B cell (primary cell): Measurements from ENCODE around the gene AKR1B15.

Experiments
- EZH2 ChIP-seq: IDR thresholded peaks from 2 replicates; pipeline ENCODE4 v1.6.1; 2012; ENCODE audit warnings: borderline replicate concordance, low read depth, mild to moderate bottlenecking, moderate library complexity, low read length; ENCODE audit not compliant: insufficient read depth, poor library complexity, severe bottlenecking
- TF ChIP-seq, protein P1 (sequence below): fragments of 200-600 bp; IDR thresholded peaks from one replicate; pipeline ENCODE4 v1.8.0; 2022; ENCODE audit warnings: antibody characterized with exemption, mild to moderate bottlenecking

DNA sequence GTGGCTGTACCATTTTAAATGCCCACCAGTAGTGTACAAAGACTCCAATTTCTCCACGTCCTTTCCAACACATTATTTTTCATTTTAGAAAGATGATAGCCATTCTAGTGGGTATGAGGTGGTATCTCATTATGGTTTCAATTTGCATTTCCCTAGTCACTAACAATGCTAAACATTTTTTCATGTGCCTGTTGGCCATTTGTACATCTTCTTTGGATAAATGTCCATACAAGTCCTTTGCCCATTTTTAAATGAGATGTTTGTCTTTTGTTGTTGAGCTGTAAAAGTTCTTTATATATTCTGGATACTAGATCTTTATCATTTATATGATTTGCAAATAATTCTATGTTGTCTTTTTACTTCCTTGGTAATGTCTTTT, 78.9 kb downstream of the AKR1B15 start:
- TF ChIP-seq, protein P1, sequence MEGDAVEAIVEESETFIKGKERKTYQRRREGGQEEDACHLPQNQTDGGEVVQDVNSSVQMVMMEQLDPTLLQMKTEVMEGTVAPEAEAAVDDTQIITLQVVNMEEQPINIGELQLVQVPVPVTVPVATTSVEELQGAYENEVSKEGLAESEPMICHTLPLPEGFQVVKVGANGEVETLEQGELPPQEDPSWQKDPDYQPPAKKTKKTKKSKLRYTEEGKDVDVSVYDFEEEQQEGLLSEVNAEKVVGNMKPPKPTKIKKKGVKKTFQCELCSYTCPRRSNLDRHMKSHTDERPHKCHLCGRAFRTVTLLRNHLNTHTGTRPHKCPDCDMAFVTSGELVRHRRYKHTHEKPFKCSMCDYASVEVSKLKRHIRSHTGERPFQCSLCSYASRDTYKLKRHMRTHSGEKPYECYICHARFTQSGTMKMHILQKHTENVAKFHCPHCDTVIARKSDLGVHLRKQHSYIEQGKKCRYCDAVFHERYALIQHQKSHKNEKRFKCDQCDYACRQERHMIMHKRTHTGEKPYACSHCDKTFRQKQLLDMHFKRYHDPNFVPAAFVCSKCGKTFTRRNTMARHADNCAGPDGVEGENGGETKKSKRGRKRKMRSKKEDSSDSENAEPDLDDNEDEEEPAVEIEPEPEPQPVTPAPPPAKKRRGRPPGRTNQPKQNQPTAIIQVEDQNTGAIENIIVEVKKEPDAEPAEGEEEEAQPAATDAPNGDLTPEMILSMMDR: no peak
- TF ChIP-seq EZH2: no peak
